CD4-positive, alpha-beta T cell treated with Interleukin-6 for 4 hours (primary cell): ENCODE data around the gene SMG6.
"Not testable (repeated sequence)": the region's sequence is repeated elsewhere in the genome, so short reads cannot be mapped to it uniquely, and the experiment has no call there.

Experiments used
- DNase-seq: peaks from one replicate; pipeline ENCODE4 v3.0.0-alpha.2; 2020; ENCODE audit warnings: mixed read lengths

The SMG6 gene

GRCh38 chr17:2259769-2260536 lies 43.6 kb downstream of the SMG6 start:
- DNase-seq, result peak; percentile 77

GRCh38 chr17:2258830-2259229 lies 44.8 kb downstream of the SMG6 start:
- DNase-seq, result not testable (repeated sequence)

GRCh38 chr17:2253768-2254406 lies 49.7 kb downstream of the SMG6 start:
- no peak for DNase-seq

GRCh38 chr17:2253362-2253761 lies 50.2 kb downstream of the SMG6 start:
- DNase-seq, result no peak

GRCh38 chr17:2251098-2251497 lies 52.5 kb downstream of the SMG6 start:
- no peak for DNase-seq

GRCh38 chr17:2250140-2251095 lies 53.2 kb downstream of the SMG6 start:
- DNase-seq, result peak; percentile 62

- no peak for DNase-seq
Measured at GRCh38 chr17:2247005-2247404, 56.6 kb downstream of the SMG6 start.

- peak; percentile 91 for DNase-seq
Measured at GRCh38 chr17:2244545-2245525, 58.8 kb downstream of the SMG6 start.

GRCh38 chr17:2243953-2244352 lies 59.6 kb downstream of the SMG6 start:
- no peak for DNase-seq

- no peak for DNase-seq
Measured at GRCh38 chr17:2241823-2242222, 61.8 kb downstream of the SMG6 start.

GRCh38 chr17:2240541-2240940 lies 63.0 kb downstream of the SMG6 start:
- DNase-seq, result no peak

- peak; percentile 53 for DNase-seq
Measured at GRCh38 chr17:2239882-2240430, 63.6 kb downstream of the SMG6 start.

GRCh38 chr17:2239170-2239551 lies 64.4 kb downstream of the SMG6 start:
- no peak for DNase-seq

GRCh38 chr17:2238432-2239169 lies 65.0 kb downstream of the SMG6 start:
- no peak for DNase-seq

GRCh38 chr17:2237950-2238349 lies 65.6 kb downstream of the SMG6 start:
- no peak for DNase-seq

GRCh38 chr17:2237521-2237921 lies 66.1 kb downstream of the SMG6 start:
- no peak for DNase-seq

- no peak for DNase-seq
Measured at GRCh38 chr17:2235792-2236366, 67.7 kb downstream of the SMG6 start.

GRCh38 chr17:2235265-2235664 lies 68.3 kb downstream of the SMG6 start:
- no peak for DNase-seq

GRCh38 chr17:2233441-2233947 lies 70.1 kb downstream of the SMG6 start:
- no peak for DNase-seq

GRCh38 chr17:2232244-2232638 lies 71.3 kb downstream of the SMG6 start:
- DNase-seq, result no peak

GRCh38 chr17:2230877-2231276 lies 72.7 kb downstream of the SMG6 start:
- DNase-seq, result no peak
